Thyroid gland (tissue), 4 donors: ENCODE results near the gene SIRT3.

Experiments used
- CTCF ChIP-seq, 6 experiments: fragments of 200-600 bp in 3 of 6; fragments of 450-650 bp in 3 of 6; sonication (generic) in 3 of 6; IDR thresholded peaks; one replicate each; pipeline ENCODE4 v1.5.1; 2016 to 2019; ENCODE audit warnings: antibody characterized with exemption in 6 of 6, mild to moderate bottlenecking in 2 of 6, inconsistent platforms in 1 of 6, moderate library complexity in 1 of 6
- POLR2A ChIP-seq, 2 donors: fragments of 450-650 bp; IDR thresholded peaks; one replicate each; pipeline ENCODE4 v1.6.1; 2017; ENCODE audit warnings: antibody characterized with exemption in 2 of 2, mild to moderate bottlenecking in 2 of 2, moderate library complexity in 1 of 2

DNA sequence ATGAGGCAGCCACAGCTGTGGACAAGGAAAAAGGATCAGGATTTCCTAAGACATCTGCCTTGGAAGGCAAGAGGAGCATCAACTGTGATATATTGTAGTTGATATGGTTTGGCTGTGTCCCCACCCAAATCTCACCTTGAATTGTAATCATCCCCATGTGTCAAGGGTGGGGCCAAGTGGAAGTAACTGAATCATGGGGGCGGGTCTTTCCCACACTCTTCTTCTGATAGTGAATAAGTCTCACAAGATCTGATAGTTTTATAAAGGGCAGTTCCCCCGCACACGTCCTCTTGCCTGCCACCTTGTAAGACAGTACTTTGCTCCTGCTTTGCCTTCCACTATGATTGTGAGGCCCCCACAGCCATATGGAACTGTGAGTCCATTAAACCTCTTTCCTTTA is 18.4 kb downstream of the SIRT3 start:
- TF ChIP-seq CTCF (IDR thresholded peaks at IDR 0.05) (no peak), POLR2A (IDR thresholded peaks at IDR 0.05) (no peak)
